Type B pancreatic cell (in vitro differentiated cells): ENCODE data around the gene MAGI1. TPM values are rescaled to one million over a fixed set of nuclear protein-coding genes. Genes with fewer than 3 reads are reported as not detected.

Experiments used
- DNase-seq: peaks from one replicate; pipeline ENCODE4 v3.0.0; 2021; ENCODE audit warnings: mixed read lengths; ENCODE audit not compliant: unreplicated experiment; ENCODE audit errors: extremely low spot score
- H3K27ac Mint-ChIP-seq: 2 replicates; pipeline ENCODE4 v1.8.0; 2021; ENCODE audit warnings: mild to moderate bottlenecking, mixed read lengths
- H3K27me3 Mint-ChIP-seq: 2 replicates; pipeline ENCODE4 v1.8.0; 2021; ENCODE audit warnings: mixed read lengths
- H3K36me3 Mint-ChIP-seq: 2 replicates; pipeline ENCODE4 v1.8.0; 2021; ENCODE audit warnings: mixed read lengths
- H3K4me1 Mint-ChIP-seq: one replicate; pipeline ENCODE4 v1.8.0; 2021; ENCODE audit warnings: mixed read lengths; ENCODE audit not compliant: unreplicated experiment
- H3K4me3 Mint-ChIP-seq: 2 replicates; pipeline ENCODE4 v1.8.0; 2021; ENCODE audit warnings: mild to moderate bottlenecking, mixed read lengths
- H3K9me3 Mint-ChIP-seq: 2 replicates; pipeline ENCODE4 v1.8.0; 2021; ENCODE audit warnings: mixed read lengths
- CTCF ChIP-seq: fragments of 200-600 bp; sonication (generic); conservative IDR thresholded peaks from 2 replicates; pipeline ENCODE4 v1.5.0; 2021; ENCODE audit warnings: antibody characterized with exemption, mild to moderate bottlenecking
- total RNA-seq: library from RNA; stranded (reverse); gene quantifications from 2 replicates; pipeline ENCODE4 v1.2.1, GENCODE V29; 2021; ENCODE audit warnings: low replicate concordance

MAGI1 gene
- total RNA-seq, 1 donor from 2014 or later = 53.1 TPM

DNA sequence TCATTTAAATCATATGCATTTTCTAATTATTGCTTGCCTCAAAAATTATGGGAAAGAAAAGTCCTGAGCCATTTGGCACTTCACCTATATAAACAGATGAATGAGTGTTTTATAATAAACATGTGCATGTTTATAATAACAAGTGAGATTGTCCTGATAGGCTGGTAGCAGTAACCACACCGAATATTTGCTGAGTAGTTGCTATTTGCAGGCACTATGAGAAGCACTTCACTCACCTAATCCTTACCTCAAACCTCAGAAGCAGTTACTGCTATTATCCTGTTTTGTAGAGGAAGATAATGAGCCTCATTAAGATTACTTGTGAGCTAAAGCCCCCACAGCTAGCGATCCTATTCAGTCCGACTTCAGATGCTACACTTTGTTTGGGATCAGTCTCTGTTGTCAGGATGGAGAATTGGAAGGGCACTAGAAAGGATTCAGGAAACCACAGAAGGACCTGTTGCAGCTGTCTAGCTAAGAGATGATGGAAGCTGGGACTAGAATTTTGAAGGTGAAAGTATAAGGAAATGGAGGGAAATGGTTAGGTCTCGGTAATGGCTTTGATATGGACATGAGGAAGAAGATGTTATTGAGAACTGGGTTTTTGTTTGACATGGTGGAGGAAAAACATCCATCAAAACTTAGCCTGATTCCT lies 28.4 kb upstream of the MAGI1 start:
- Mint-ChIP-seq H3K36me3 (no peaks in the 10 kb centered on the region), H3K27ac (no peak overlapping the region), H3K27me3 (no peaks in the 10 kb centered on the region), H3K4me3 (no peak overlapping the region), H3K4me1 (no peaks in the 10 kb centered on the region), H3K9me3 (peaks cover 5% of the 10 kb centered on the region)
- DNase-seq = no peak
- no peak for TF ChIP-seq CTCF

- DNase-seq = no peak
- H3K9me3 Mint-ChIP-seq = peaks cover 4% of the 10 kb centered on the region
- TF ChIP-seq CTCF = no peak
- H3K4me1 Mint-ChIP-seq = peaks cover 9% of the 10 kb centered on the region
- H3K4me3 Mint-ChIP-seq = no peak overlapping the region
- H3K36me3 Mint-ChIP-seq = no peaks in the 10 kb centered on the region
- no peaks in the 10 kb centered on the region for H3K27me3 Mint-ChIP-seq
- no peak overlapping the region for H3K27ac Mint-ChIP-seq
Measured at GRCh38 chr3:66055289-66055688, 16.6 kb upstream of the MAGI1 start.

DNA sequence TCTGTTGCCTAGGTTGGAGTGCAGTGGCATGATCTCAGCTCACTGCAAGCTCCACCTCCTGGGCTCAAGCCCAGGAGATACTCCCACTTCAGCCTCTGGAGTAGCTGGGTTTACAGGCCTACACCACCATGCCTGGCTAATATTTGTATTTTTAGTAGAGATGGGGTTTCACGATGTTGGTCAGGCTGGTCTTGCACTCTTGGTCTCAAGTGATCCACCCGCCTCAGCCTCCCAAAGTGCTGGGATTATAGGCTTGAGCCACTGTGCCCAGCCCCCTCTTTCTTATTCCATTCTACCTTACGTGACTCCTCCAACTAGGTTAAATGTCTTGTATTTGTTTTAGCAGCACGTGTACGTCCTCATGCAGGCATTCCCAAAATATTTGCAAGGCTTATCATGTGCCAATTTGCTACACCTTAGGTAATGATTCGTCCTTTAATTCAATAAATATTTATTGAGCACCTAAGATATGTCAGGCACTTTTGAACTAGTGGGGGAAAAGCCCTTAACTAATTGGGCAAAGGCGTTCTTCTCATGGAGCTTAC lies 14.9 kb upstream of the MAGI1 start:
- Mint-ChIP-seq H3K9me3 (peaks cover 4% of the 10 kb centered on the region), H3K36me3 (no peaks in the 10 kb centered on the region), H3K27ac (peak overlapping the region; percentile 13), H3K27me3 (no peaks in the 10 kb centered on the region), H3K4me3 (no peak overlapping the region), H3K4me1 (peaks cover 9% of the 10 kb centered on the region)
- TF ChIP-seq CTCF = no peak
- no peak for DNase-seq

DNA sequence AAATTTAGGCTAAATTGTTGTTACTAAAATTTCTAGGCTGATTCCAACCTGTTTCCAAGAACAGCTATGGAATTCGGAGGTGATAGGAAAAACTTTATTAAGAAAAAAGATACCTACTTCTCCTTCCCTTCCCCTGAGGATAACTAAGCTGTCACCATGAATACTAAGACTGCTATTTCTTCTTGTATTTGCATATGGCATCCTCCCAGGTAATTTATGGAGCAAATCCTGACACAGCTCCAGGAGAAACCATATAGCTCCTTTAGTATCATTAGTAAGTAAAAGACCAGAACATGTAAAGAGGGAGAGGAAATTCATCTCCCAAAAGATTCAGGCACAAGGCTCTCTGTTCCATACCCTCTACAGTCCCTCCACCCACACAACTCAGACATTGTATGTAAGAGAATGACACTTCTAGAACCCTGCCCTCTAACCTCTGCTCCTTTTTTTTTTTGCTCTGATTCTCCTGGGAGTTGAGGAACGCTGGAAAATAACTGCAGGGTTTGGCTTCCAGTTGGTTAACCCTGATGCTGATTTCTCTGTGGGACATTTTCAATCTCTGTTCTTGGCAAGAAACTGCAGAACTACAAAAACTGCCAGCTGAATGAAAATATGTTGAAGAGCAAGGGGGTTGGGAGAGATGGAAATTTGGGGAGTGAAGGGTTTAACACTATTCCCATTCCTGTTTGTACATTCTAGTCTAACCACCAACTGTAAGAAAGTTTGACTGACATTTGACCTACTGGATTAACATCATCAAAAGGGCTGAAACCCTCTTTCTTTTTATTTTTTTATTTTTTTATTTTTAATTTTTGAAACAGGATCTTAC lies 14.2 kb upstream of the MAGI1 start:
- no peaks in the 10 kb centered on the region for H3K27me3 Mint-ChIP-seq
- peaks cover 12% of the 10 kb centered on the region for H3K4me1 Mint-ChIP-seq
- peaks cover 4% of the 10 kb centered on the region for H3K9me3 Mint-ChIP-seq
- H3K27ac Mint-ChIP-seq = no peak overlapping the region
- no peaks in the 10 kb centered on the region for H3K36me3 Mint-ChIP-seq
- no peak for TF ChIP-seq CTCF
- DNase-seq = no peak
- no peak overlapping the region for H3K4me3 Mint-ChIP-seq

DNA sequence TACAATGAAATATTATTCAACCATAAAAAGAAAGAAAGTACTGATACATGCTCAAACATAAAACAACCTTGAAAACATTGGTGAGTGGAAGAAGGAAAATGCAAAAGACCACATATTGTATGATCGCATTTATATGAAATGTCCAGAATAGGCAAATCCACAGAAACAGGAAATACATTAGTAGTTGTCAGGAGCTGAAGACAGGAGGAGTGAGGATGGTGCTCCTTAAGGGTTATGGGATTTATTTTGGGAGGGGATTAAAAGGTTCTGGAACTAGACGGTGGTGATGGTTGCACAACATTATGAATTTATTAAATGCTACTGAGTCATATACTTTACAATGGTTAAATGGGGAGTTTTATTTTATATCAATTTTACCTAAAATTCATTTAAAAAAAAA lies 12.1 kb upstream of the MAGI1 start:
- Mint-ChIP-seq H3K27ac (no peak overlapping the region), H3K4me1 (peaks cover 20% of the 10 kb centered on the region), H3K9me3 (peaks cover 4% of the 10 kb centered on the region)

More for the DNA sequence above, 12.1 kb upstream of the MAGI1 start:
- no peaks in the 10 kb centered on the region for H3K27me3 Mint-ChIP-seq
- no peak for TF ChIP-seq CTCF
- H3K4me3 Mint-ChIP-seq = no peak overlapping the region
- no peak for DNase-seq
- H3K36me3 Mint-ChIP-seq = no peaks in the 10 kb centered on the region
